Middle frontal gyrus (tissue), 1 donor: ENCODE data around the gene BRIX1.
"Not testable (repeated sequence)": the region's sequence is repeated elsewhere in the genome, so short reads cannot be mapped to it uniquely, and the experiment has no call there.

Experiments
- DNase-seq: peaks from one replicate; pipeline ENCODE4 v3.0.0-alpha.2; 2015; ENCODE audit warnings: low spot score; ENCODE audit errors: extremely low spot score

Gene BRIX1

DNA sequence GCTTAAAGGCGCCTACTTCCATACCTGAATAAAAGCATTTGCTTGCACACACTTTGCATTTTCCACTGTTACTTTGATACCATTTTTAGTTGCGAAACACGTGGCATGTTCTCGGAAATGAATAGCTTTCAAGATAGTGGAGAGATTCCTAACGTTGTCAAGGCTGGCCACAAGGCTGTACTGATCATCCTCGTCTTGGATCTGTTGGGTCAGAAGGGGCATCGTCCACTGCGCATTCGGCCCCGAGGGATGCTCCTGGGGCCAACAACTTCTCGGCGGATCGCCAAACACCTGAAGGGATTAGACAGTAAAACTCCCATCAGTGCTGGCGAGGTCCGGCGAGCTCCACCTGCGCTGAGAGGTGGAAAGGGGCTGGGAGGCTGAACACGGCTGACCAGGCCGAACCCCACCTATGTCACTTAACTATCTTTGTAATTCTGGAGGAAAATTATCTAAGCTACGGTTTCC, 806 bp upstream of the BRIX1 start:
- no peak for DNase-seq

DNA sequence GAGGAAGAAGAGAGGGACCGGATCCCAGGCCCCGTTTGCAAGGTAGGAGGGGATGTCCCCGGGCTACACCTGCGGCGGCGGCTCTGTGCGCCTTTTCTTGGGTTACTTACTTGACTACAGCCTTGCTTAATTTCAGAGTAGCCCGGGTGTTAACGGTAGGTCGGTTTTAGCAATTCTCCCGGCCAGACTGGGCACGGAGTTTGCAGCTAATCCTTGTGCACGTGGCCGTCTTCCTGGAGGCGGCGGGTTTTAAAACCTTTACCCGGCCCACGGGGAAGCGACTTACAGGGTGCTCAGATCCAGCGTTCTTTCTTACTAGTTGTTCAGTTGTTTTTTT, 313 bp downstream of the BRIX1 start:
- DNase-seq: no peak

DNA sequence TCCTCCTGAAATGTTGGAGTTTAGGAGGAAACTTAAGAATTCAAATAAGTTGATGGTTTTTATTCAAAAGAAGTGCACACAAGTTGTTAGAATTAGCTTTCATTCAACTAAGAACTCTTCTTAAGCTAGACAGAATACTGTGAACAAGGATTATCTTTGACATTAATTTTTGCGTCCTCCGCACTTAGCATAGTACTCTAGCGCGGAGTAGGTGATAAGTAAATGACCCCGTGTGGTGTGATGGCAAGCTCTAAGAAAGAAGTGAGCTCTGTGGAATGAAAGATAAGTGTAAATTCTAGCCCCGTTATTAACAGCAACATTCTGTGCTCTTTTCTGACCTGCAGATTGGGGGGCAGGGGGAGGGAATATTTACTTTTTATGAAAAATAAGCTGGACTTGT, 1.0 kb downstream of the BRIX1 start:
- no peak for DNase-seq

DNA sequence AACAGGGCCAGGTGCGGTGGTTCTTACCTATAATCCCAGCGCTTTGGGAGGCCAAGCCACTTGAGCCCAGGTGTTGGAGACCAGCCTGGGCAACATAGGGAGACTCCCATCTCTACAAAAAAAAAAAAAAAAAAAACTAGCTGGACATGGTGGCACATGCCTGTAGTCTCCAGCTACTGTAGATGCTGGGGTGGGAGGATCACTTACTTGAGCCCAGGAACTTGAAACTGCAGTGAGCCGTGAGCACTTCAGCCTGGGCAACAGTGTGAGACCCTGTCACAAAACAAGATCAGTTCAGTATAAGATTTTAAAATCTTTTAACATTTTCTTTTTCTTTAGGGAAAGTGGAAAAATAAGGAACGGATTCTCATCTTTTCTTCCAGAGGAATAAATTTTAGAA, 2.5 kb downstream of the BRIX1 start:
- no peak for DNase-seq

DNA sequence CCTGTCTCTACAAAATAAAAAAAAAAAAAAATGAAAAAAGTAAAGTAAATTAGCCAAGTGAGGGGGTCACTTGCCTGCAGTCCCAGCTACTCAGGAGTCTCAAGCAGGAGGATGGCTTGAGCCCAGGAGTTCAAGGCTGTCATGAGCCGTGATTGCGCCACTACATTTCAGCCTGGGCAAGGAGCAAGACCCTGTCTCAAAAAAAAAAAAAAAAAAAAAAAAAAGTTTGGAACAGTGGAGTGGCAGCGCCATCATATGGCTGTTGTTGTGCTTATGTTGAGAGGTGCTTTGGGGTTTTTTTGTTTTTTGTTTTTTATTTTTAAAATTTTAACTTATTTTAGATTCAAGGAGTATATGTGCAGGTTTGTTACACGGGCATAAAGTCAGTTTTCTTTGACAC, 3.6 kb downstream of the BRIX1 start:
- DNase-seq: no peak

DNA sequence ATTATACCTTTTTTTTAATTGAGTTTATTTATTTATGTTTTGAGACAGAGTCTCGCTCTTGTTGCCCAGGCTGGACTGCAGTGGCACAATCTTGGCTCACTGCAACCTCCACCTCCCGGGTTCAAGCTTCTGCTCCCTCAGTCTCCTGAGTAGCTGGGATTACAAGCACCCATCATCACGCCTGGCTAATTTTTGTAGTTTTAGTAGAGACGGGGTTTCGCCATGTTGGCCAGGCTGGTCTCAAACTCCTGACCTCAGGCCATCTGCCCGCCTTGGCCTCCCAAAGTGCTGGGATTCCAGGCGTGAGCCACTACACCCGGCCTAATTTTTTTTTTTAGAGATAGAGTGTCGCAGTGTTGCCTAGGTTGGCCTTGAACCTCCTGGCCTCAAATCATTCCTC, 7.7 kb downstream of the BRIX1 start:
- DNase-seq: not testable (repeated sequence)

DNA sequence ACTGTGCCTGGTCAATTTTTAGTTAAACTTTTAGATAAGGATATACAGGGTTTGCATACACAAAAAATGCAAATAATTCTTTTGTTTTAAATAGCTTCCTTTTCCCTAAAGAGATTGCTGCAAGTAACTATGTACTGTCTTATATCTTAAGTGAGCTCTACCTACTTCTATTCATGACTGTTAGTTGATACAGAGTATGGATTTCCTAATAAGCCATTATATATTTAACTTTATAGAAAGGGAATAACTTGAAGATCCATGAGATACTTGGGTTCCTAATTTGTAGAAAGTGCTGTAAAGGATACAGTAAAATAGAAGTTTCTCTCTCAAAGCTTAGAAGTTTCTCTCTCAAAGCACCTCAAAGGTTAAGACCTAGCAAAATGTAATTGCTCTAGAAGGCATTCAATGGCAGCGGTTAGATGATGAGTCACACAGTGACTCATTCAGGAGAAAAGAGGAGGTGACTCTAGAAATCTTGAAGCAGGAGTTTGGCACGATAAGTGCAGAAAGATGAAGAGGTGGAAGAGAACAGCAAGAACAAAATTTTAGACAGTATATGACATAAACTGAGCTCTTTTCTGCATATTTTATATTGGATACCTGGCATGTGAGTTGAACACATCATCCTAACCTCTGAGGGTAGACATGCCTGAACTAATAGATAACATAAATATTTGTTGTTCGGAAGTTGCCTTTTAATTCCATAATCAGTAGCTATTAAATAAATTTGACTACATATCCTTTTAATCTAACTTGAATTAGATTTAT, 8.4 kb downstream of the BRIX1 start:
- DNase-seq: peak; percentile 50

DNA sequence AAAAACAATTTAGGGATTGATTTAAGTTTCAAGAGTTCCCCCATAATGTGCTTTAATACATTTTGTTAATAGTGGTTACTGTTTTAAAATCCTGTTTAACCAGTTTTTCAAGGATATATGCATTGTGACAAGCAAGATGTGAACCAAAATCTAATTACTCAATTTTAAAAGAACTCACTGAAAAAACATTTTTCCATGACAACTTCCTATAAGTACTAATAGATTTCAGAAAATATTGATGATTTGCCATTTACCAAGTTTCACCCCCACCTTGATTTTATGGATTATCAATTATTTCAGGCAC, 8.9 kb downstream of the BRIX1 start:
- DNase-seq: no peak

DNA sequence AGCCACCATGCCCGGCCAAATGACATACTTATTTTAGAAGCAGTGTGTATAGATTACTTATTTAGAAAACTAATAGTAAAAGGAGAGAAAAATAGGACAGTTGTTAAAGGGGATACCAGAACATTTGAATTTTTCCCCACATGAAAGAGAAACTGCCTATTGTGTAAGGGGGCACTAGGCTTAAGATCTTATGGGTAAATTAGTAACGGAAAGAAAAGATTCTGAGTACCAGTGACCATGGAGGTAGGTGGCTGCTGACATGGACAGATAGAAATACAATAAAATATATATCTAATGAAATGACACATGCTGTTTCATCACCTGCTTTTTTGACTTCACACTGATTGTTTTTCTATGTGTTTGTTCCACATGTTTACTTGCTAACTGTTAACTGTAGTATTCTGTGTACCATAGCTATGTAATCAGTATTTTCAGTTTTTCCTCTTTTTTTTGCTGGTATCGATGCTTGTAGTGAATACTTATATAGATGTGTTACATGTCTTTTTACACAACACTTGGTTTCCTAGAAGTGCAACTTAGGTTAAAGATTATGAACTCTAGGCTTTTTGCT, 10.9 kb downstream of the BRIX1 start:
- no peak for DNase-seq

DNA sequence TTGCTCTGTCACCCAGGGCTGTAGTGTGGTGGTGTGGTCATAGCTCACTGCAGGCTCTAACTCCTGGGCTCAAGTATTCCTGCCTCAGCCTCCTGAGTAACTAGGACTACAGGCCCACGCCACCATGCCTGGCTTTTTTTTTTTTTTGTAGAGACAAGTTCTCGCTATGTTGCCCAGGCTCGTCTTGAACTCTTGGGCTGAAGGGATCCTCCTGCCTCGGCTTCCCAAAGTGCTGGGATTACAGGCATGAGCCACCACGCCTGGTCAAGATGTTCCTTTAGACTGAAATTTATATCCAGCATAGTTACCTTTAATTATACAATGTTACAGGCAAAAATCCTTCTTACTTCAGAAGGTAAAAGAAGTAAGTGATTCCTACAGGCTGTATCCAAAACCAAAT, 12.3 kb downstream of the BRIX1 start:
- DNase-seq: no peak

DNA sequence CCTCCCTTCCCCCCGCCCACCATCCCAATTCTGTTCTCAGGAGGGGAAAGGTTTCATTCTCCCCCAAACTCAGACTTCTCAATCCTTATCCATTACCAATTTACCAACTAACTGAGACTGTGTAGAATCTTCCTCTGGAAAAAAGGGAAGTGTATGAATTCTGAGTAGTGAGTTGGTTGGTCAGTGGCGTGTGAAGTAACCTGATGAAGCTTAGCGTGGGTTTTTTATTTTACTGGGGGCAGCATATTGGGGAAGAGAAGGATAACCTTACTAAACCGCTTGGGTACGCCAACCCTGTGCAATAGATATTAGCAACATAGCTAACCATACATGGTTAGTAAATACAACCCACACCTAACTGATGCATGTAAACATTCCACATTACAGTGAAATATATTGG, 12.8 kb downstream of the BRIX1 start:
- DNase-seq: no peak

DNA sequence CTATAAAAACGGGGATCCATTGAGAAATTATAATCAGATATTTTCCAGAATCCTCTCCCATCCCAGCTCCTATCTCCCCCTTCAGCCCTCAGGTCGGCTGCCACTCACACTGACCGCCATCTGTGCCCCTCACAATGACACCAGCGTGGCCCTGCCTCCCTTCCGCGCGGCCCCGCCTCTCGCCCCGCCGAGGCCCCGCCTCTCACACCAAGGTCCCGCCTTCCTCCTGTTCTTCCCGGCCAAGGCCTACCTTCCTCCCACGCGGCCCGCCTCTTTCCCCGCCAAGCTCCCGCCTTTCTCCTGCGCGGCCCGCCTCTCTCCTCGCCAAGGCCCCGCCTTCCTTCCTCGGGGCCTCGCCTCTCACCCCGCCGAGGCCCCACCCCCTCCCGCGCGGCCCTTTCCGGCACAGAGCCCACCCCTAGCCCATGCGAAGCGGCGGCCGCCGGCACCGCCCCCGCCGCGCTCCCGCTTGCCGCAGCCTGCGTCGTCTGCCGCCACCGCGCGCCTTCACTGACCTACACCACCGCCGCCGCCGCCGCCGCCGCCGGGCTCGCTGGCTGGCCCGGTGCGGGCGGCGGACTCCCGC, 13.7 kb downstream of the BRIX1 start, which contains the start of gene DNAJC21:
DNAJC21 (plus strand) TSS at position 426 of the 586 bp plus-strand sequence. CDS start 261 bp downstream, outside the sequence.
- peak; percentile 96 for DNase-seq

DNA sequence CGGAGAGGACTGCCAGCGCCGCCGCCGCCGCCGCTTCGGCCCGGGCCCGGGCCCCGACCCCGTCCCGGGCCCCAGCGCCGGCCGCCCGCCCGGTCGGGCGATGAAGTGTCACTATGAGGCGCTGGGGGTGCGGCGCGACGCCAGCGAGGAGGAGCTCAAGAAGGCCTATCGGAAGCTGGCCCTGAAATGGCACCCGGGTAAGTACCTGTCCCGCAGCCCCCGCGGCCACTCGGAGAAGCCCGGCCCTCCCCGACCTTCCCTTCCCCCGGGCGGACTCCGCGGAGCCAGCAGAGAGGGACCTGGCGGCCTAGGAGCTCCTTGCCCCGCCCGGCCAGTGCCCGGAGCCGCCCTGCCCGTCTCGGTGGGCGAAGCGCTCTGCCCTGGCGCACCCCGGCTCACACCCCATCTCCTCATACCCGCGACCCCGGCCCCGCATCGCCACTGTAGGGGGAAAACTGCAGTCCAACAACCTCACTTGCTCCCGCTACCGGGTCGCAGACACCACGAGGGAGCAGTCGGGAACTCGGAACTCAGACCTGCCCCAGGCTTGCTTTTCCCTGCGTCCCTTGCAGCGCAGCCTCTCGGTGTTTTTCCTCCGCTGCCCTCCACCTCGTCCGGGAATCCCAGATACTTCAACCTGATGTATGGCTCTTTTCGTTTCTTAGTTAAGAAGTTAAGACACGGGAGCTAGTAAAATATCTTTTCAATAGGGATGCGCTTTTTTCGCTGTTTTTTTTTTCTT, 14.4 kb downstream of the BRIX1 start:
- DNase-seq: peak; percentile 61

DNA sequence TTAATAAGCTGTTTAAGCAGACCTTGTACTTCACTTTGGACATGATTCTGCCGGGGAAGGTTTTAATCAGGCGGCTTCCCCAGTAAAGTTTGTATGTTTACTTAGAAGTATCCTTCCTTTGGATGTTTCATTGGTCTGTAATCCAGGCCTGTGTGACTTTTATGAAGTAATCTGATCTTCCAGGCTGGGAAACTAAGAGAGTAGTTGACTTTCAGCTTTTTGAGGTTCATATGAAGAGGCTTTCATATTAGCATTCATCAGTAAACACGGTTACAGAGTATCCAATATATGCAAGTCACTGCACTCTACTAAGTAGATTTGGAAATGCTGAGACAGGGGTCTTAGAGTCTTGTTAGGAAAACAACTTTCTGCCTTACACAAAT, 14.9 kb downstream of the BRIX1 start:
- no peak for DNase-seq

DNA sequence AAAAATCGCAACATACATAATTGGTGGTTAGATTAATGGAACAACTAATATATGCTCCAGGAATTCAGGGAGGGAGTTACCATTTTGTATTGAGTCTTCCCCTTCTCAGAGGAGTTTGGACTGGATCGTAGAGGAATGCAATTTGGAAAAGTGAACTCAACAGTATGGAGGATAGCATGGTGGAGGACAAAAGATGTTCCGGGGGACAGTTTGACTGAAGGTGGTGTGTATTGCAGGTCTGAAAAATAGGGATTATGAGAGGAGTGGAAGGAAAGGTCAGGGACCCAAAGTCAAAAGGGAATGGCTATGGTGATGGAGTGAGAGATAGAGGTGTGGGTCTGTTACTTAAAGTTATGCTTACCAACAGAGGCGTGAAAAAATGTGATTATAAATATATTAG, 15.4 kb downstream of the BRIX1 start:
- DNase-seq: no peak

DNA sequence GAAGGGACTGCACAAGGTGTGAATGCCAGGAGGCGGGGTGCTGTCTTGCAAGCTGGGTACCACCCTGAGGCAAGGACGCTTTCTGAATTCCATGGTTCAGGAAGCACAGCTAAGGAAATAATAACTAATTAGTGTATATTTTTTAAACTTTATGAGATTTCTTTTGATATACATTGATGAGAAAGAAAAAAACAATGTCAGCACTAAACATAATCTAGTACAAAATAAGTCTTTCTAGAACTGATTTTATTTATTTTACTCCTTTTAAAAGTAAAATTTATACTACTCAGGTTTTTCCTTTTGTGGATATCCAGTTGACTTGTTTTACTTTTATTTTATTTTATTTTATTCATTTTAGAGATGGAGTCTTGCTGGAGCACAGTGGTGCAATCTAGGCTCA, 17.4 kb downstream of the BRIX1 start:
- DNase-seq: no peak

DNA sequence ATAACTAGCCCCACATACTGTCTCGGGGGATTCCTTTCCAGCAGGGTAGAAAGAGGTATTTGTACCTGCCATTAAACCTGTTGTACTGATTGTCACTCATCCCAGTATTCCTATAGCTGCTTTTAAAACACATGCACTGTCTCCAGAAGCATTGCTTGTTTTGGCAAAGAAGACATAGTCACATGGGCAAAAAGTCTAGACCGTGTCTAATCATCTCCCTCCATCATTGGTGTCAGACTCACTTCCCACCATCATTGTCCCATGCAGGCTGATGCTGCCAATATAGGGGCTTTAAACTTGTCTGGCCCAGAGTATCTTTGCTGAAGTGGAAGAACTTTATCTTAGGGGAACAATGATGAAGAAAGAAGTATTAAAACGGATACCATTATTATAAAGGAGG, 26.4 kb downstream of the BRIX1 start:
- DNase-seq: no peak

DNA sequence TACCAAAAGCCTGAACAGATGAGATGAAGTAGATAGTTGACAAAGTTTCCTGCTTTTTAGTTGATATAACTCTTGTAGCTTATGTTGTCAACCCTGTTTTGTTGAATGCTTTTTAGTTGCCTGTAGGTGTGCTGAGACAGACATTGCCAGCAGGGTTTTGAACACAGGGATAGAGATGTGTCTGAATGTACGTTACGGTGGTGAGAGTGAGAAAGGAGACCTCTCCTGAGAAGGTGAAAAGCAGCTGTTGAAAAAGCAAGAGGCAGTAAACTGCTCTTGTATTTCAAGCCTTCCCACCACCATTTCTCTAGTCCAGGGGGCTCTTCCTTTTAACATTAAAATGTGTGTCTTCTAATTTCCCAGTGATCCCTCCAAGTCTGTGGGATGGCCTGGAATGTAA, 28.5 kb downstream of the BRIX1 start:
- no peak for DNase-seq

DNA sequence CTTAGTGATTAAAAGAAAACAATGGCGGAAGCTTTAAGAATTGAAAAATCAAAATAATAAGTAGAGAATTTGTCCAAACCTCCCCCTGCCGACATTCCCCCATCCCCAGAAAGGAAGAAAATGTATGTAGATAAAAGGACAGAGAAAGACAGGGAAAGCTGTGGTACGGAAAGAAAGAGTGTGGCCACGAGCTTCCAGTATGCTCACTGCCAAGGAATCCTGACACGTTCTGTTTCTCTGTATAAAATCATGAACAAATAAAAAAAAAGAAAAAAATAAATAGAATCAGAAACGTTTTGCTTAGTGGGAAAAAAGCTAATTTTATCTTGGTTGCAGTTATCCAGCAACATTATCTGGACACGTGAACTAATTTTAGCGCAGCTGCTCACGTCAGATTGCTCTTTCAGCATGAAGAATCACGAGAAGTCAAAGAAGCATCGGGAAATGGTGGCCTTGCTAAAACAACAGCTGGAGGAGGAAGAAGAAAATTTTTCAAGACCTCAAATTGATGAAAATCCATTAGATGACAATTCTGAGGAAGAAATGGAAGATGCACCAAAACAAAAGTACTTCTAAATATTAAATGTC, 29.0 kb downstream of the BRIX1 start:
- DNase-seq: no peak

DNA sequence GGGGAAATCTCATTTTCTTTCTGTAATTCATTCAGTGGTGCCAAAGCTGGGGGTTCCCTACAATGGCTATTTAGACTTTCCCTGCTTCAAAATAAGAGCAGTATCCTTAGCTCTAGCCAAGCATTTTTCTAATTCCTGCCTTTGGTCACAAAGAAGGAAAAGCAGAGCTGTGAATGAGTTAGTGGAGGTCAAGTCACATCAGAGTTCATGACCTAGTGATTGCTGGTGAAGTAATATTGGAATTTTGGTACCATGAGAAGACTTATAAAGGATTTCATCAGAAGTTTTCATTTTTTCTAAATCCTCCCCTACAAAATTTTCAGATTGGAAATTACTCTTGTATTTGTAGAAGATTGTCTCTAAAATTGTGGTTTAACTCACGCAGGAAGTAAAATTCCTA, 41.8 kb downstream of the BRIX1 start:
- DNase-seq: no peak

DNA sequence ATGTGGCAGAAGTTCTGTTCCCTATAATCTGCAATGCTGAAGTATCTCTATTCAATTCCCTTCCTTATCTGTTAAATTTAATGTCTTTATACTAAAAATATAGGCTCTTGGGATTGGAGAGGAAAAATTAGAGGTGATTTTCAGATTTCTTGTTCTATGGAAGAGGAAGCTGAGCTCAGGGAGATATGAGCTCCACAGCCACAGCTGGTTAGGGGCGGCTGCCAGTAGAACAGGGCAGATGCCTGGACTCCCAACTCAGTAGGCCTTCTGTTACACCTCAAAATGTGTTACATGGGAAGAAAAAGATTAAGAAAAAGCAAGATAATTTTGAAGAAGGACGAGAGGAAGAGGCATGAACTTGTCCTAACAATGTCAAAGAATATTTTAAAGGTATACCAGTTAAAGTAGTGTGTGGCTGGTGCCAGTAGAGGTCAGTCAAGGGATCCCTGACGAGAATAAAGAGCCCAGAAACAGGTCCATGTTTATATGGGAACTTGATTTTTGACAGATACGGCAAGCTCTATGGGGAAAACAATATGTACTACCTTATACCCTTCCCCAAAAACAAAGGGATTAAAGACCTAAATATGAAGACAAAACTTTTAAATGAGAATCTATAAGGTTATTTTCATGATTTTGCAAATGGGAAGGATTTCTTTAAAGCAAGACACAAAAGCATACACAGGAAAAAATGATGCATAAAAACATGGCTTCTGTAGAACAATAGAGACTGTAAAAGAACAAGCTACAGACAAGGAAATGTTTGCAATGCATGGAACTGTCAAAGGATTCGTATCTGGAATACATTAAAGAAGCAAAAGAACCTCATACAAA, 42.6 kb downstream of the BRIX1 start:
- DNase-seq: no peak
